GM12878 (cell line): ENCODE results near the gene CLINT1. TPM values are rescaled to one million over a fixed set of nuclear protein-coding genes. Genes with fewer than 3 reads are reported as not detected.

ENCODE experiments used
- BCL3 ChIP-seq: IDR thresholded peaks from 2 replicates; pipeline ENCODE4 v1.6.1; 2011; ENCODE audit warnings: borderline replicate concordance, low read depth, mild to moderate bottlenecking, moderate library complexity, low read length; ENCODE audit not compliant: insufficient read depth, poor library complexity, severe bottlenecking
- EED ChIP-seq: sonication (generic); IDR thresholded peaks from 2 replicates; pipeline ENCODE4 v1.6.1; 2016; ENCODE audit warnings: antibody characterized with exemption, low read depth
- FOXM1 ChIP-seq: IDR thresholded peaks from 2 replicates; pipeline ENCODE4 v1.6.1; 2012; ENCODE audit warnings: low read depth, mild to moderate bottlenecking, inconsistent platforms, low read length, moderate library complexity
- IKZF1 ChIP-seq: fragments of 450-650 bp; conservative IDR thresholded peaks from 2 replicates; pipeline ENCODE4 v1.6.1; 2017; ENCODE audit warnings: antibody characterized with exemption, mild to moderate bottlenecking
- LARP7 ChIP-seq: fragments of 450-650 bp; IDR thresholded peaks from 2 replicates; pipeline ENCODE4 v1.6.1; 2017; ENCODE audit warnings: mild to moderate bottlenecking
- MEF2B ChIP-seq: fragments of 450-650 bp; IDR thresholded peaks from 2 replicates; pipeline ENCODE4 v1.6.1; 2018; ENCODE audit warnings: mild to moderate bottlenecking, moderate library complexity; ENCODE audit not compliant: partially characterized antibody, poor library complexity, severe bottlenecking
- NR2F1 ChIP-seq: fragments of 450-650 bp; conservative IDR thresholded peaks from 2 replicates; pipeline ENCODE4 v1.6.1; 2017; ENCODE audit warnings: mild to moderate bottlenecking
- PBX3 ChIP-seq: IDR thresholded peaks from 2 replicates; pipeline ENCODE4 v1.6.1; 2011; ENCODE audit warnings: mild to moderate bottlenecking, low read depth, low read length, moderate library complexity; ENCODE audit not compliant: insufficient replicate concordance
- PKNOX1 ChIP-seq: fragments of 450-650 bp; IDR thresholded peaks from 2 replicates; pipeline ENCODE4 v1.6.1; 2016; ENCODE audit warnings: mild to moderate bottlenecking
- SIN3A ChIP-seq: IDR thresholded peaks from 2 replicates; pipeline ENCODE4 v1.6.1; 2012; ENCODE audit warnings: low read depth, low read length, improper control_type of control experiment
- SP1 ChIP-seq: IDR thresholded peaks from one replicate; pipeline ENCODE4 v1.6.1; 2011; ENCODE audit warnings: low read depth, low read length
- SUPT20H ChIP-seq: IDR thresholded peaks from 2 replicates; pipeline ENCODE4 v1.6.1; 2011; ENCODE audit warnings: low read depth, mild to moderate bottlenecking, low read length, moderate library complexity, borderline replicate concordance; ENCODE audit not compliant: control insufficient read depth
- ZNF24 ChIP-seq: fragments of 450-650 bp; IDR thresholded peaks from 2 replicates; pipeline ENCODE4 v1.6.1; 2017; ENCODE audit warnings: antibody characterized with exemption, mild to moderate bottlenecking
- polyA plus RNA-seq, 11 experiments: library from polyadenylated mRNA; depleted of rRNA in 4 of 11; unstranded in 6 of 11; stranded (reverse) in 5 of 11; fragments of >200 nt; fragmentation: Nextera tagmentation in 4 of 11; fragmentation: Illumina TruSeq in 1 of 11; extraction: Ambion mirVana in 4 of 11; extraction: Trizol in 1 of 11; gene quantifications; 1 replicate in 1 of 11; 2 replicates in 10 of 11; pipeline versions ENCODE4 v1.2.1 to v1.2.3, GENCODE V29; 2011 to 2016; ENCODE audit warnings: inconsistent platforms in 2 of 11, missing spikeins in 2 of 11, low read depth in 1 of 11
- total RNA-seq, 4 experiments: library from RNA; depleted of rRNA in 3 of 4; stranded (reverse); fragments of >200 nt in 3 of 4; fragmentation: Illumina TruSeq in 1 of 4; extraction: Trizol in 1 of 4; gene quantifications; 2 replicates each; pipeline versions ENCODE4 v1.2.1 to v1.2.3, GENCODE V29; 2013 to 2021
- TF ChIP-seq, protein P1 (sequence below): fragments of 450-650 bp; IDR thresholded peaks from 2 replicates; pipeline ENCODE4 v1.6.1; 2017; ENCODE audit warnings: mild to moderate bottlenecking, moderate library complexity
- TF ChIP-seq, protein P2 (sequence below): IDR thresholded peaks from 2 replicates; pipeline ENCODE4 v1.6.1; 2011; ENCODE audit warnings: low read depth, low read length, improper control_type of control experiment, borderline replicate concordance
- TF ChIP-seq, protein P3 (sequence below), 3 experiments: IDR thresholded peaks in 2 of 3; conservative IDR thresholded peaks in 1 of 3; 2 replicates each; pipeline ENCODE4 v1.5.1; 2011; ENCODE audit warnings: low read depth in 3 of 3, low read length in 3 of 3, mild to moderate bottlenecking in 3 of 3, control low read depth in 2 of 3, moderate library complexity in 2 of 3, inconsistent platforms in 1 of 3, mixed read lengths in 1 of 3; ENCODE audit not compliant: control insufficient read depth in 2 of 3, insufficient read depth in 1 of 3; ENCODE audit errors: extremely low read depth in 1 of 3

CLINT1 gene
- total and polyA plus RNA-seq, 10 of the 15 experiments (the other 5 are each of a cell fraction or from before 2014, with no cell fraction given) = 30.0 to 136 (median 105) TPM

DNA sequence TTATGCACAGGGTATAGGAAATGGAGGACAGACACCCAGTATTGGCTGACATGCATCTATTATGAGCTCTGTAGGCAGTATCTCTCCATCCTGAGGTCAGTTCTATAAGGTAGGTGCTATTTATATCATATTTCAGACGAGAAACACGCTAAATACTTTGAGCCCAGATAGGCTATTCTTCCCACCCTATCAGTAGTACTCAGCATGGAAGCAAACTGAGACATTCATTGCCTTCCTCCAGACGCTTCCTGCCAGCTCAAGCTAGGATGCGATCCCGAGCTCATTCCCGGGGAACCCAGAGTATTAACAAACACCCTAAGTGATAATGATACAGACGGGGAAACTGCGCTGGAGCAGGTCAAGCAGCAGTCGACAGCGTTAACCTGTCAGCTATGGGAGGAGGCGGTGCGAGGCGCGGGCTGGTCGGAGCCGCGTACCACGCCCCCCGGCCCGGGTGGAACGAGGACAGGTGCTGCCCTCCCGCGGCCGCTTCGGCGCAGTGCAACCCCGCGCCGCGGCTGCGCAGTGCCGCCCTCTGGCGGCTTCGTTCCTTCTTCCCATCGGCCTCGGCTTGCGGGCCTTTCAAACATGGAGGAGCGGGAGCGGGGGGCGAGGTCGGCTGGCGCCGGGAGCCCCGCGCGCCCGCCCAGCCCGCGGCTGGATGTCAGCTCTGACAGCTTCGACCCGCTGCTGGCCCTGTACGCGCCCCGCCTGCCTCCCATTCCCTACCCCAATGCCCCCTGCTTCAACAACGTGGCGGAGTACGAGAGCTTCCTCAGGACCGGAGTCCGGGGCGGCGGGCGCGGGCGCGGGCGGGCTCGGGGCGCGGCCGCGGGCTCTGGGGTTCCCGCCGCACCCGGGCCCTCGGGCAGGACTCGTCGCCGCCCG is 115.5 kb downstream of the CLINT1 start, which contains the start of gene LSM11 (continued):
- TF ChIP-seq, protein P1, sequence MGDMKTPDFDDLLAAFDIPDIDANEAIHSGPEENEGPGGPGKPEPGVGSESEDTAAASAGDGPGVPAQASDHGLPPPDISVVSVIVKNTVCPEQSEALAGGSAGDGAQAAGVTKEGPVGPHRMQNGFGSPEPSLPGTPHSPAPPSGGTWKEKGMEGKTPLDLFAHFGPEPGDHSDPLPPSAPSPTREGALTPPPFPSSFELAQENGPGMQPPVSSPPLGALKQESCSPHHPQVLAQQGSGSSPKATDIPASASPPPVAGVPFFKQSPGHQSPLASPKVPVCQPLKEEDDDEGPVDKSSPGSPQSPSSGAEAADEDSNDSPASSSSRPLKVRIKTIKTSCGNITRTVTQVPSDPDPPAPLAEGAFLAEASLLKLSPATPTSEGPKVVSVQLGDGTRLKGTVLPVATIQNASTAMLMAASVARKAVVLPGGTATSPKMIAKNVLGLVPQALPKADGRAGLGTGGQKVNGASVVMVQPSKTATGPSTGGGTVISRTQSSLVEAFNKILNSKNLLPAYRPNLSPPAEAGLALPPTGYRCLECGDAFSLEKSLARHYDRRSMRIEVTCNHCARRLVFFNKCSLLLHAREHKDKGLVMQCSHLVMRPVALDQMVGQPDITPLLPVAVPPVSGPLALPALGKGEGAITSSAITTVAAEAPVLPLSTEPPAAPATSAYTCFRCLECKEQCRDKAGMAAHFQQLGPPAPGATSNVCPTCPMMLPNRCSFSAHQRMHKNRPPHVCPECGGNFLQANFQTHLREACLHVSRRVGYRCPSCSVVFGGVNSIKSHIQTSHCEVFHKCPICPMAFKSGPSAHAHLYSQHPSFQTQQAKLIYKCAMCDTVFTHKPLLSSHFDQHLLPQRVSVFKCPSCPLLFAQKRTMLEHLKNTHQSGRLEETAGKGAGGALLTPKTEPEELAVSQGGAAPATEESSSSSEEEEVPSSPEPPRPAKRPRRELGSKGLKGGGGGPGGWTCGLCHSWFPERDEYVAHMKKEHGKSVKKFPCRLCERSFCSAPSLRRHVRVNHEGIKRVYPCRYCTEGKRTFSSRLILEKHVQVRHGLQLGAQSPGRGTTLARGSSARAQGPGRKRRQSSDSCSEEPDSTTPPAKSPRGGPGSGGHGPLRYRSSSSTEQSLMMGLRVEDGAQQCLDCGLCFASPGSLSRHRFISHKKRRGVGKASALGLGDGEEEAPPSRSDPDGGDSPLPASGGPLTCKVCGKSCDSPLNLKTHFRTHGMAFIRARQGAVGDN = 0 out of 2 replicates have a peak, but pooled peaks have one; percentile 38
- peak; percentile 57 for TF ChIP-seq SP1
- peak; percentile 60 for TF ChIP-seq NR2F1
- TF ChIP-seq PBX3 = peak; percentile 12
- TF ChIP-seq EED = peak; percentile 50; the same call in 1 of the 2 replicates
- 0 out of 2 replicates have a peak, but pooled peaks have one; percentile 13 for TF ChIP-seq ZNF24
- TF ChIP-seq, protein P2, sequence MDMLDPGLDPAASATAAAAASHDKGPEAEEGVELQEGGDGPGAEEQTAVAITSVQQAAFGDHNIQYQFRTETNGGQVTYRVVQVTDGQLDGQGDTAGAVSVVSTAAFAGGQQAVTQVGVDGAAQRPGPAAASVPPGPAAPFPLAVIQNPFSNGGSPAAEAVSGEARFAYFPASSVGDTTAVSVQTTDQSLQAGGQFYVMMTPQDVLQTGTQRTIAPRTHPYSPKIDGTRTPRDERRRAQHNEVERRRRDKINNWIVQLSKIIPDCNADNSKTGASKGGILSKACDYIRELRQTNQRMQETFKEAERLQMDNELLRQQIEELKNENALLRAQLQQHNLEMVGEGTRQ = no peak
- peak; percentile 42 for TF ChIP-seq PKNOX1
- TF ChIP-seq MEF2B = peak; percentile 14
- peak; percentile 83 for TF ChIP-seq IKZF1
- TF ChIP-seq SIN3A = peak; percentile 75; the same call in 1 of the 2 replicates
- peak; percentile 61 for TF ChIP-seq BCL3
- TF ChIP-seq FOXM1 = 0 out of 2 replicates have a peak, but pooled peaks have one; percentile 25
- TF ChIP-seq LARP7 = no peak; the same call in none of the 2 replicates
- TF ChIP-seq, protein P3, sequence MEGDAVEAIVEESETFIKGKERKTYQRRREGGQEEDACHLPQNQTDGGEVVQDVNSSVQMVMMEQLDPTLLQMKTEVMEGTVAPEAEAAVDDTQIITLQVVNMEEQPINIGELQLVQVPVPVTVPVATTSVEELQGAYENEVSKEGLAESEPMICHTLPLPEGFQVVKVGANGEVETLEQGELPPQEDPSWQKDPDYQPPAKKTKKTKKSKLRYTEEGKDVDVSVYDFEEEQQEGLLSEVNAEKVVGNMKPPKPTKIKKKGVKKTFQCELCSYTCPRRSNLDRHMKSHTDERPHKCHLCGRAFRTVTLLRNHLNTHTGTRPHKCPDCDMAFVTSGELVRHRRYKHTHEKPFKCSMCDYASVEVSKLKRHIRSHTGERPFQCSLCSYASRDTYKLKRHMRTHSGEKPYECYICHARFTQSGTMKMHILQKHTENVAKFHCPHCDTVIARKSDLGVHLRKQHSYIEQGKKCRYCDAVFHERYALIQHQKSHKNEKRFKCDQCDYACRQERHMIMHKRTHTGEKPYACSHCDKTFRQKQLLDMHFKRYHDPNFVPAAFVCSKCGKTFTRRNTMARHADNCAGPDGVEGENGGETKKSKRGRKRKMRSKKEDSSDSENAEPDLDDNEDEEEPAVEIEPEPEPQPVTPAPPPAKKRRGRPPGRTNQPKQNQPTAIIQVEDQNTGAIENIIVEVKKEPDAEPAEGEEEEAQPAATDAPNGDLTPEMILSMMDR (IDR thresholded peaks at IDR 0.05 in 2 of 3, conservative IDR thresholded peaks at IDR 0.05 in 1 of 3; ENCODE audit: control insufficient read depth in 2 of 3, extremely low read depth in 1 of 3, insufficient read depth in 1 of 3, low read depth in 3 of 3, low read length in 3 of 3) = peak; percentile 97 to 100 (median 99); a peak in 5 of 6 replicates
- TF ChIP-seq SUPT20H = no peak
